SK-N-SH treated with all-trans-retinoic acid at 6 μM for 48 hours (cell line): ENCODE data around the gene ACOT13.
"Not testable (repeated sequence)": the region's sequence is repeated elsewhere in the genome, so short reads cannot be mapped to it uniquely, and the experiment has no call there.

Experiments used
- ATAC-seq: fragments of 200-7000 bp; cut with Tn5 transposase; 3 replicates; pipeline ENCODE4 v1.9.1; 2020; ENCODE audit warnings: mild to moderate bottlenecking, moderate library complexity
- ARNTL ChIP-seq: fragments of 450-650 bp; formaldehyde crosslinking; IDR thresholded peaks from 2 replicates; pipeline ENCODE4 v1.5.0; 2020; ENCODE audit warnings: low read depth, mild to moderate bottlenecking, moderate library complexity, borderline replicate concordance
- BACH2 ChIP-seq: fragments of 250-450 bp; sonication (Bioruptor Pico); IDR thresholded peaks from 2 replicates; pipeline ENCODE4 v1.9.0; 2021; ENCODE audit warnings: mild to moderate bottlenecking, borderline replicate concordance
- CSDC2 ChIP-seq: fragments of 250-450 bp; sonication (Bioruptor Pico); IDR thresholded peaks from 2 replicates; pipeline ENCODE4 v1.5.0; 2020; ENCODE audit warnings: mild to moderate bottlenecking, moderate library complexity
- ESRRG ChIP-seq: fragments of 250-450 bp; sonication (Bioruptor Pico); IDR thresholded peaks from 2 replicates; pipeline ENCODE4 v1.6.1; 2021; ENCODE audit warnings: mild to moderate bottlenecking
- GLIS3 ChIP-seq: fragments of 250-450 bp; sonication (Bioruptor Pico); IDR thresholded peaks from 2 replicates; pipeline ENCODE4 v1.5.0; 2020; ENCODE audit warnings: mild to moderate bottlenecking, moderate library complexity
- ISL1 ChIP-seq: fragments of 250-450 bp; sonication (Bioruptor Pico); IDR thresholded peaks from 2 replicates; pipeline ENCODE4 v2.1.2; 2022; ENCODE audit warnings: mild to moderate bottlenecking, moderate library complexity
- OSR1 ChIP-seq: fragments of 250-450 bp; sonication (Bioruptor Pico); IDR thresholded peaks from 2 replicates; pipeline ENCODE4 v1.8.0; 2022; ENCODE audit warnings: moderate library complexity, mild to moderate bottlenecking, inconsistent platforms
- PPARA ChIP-seq: fragments of 250-450 bp; sonication (Bioruptor Pico); IDR thresholded peaks from 2 replicates; pipeline ENCODE4 v1.5.0; 2020; ENCODE audit warnings: mild to moderate bottlenecking, borderline replicate concordance
- SNAI2 ChIP-seq: fragments of 250-450 bp; sonication (Bioruptor Pico); IDR thresholded peaks from 2 replicates; pipeline ENCODE4 v1.5.0; 2020; ENCODE audit warnings: mild to moderate bottlenecking, moderate library complexity
- TCF4 ChIP-seq: fragments of 250-450 bp; sonication (Bioruptor Pico); IDR thresholded peaks from 2 replicates; pipeline ENCODE4 v1.8.0; 2021; ENCODE audit warnings: mild to moderate bottlenecking, moderate library complexity, borderline replicate concordance
- TOX ChIP-seq: fragments of 250-450 bp; sonication (Bioruptor Pico); IDR thresholded peaks from 2 replicates; pipeline ENCODE4 v1.8.0; 2021; ENCODE audit warnings: mild to moderate bottlenecking, moderate library complexity, borderline replicate concordance
- ZC3H10 ChIP-seq: fragments of 250-450 bp; sonication (Bioruptor Pico); IDR thresholded peaks from 2 replicates; pipeline ENCODE4 v1.5.1; 2021; ENCODE audit warnings: mild to moderate bottlenecking, moderate library complexity
- ZFP3 ChIP-seq: fragments of 250-450 bp; sonication (Bioruptor Pico); IDR thresholded peaks from 2 replicates; pipeline ENCODE4 v1.5.0; 2020; ENCODE audit warnings: mild to moderate bottlenecking, moderate library complexity
- ZFP30 ChIP-seq: fragments of 450-650 bp; formaldehyde crosslinking; IDR thresholded peaks from 2 replicates; pipeline ENCODE4 v1.5.0; 2022; ENCODE audit warnings: mild to moderate bottlenecking, moderate library complexity
- ZNF565 ChIP-seq: fragments of 450-650 bp; formaldehyde crosslinking; conservative IDR thresholded peaks from 2 replicates; pipeline ENCODE4 v1.5.0; 2020; ENCODE audit warnings: low read depth, mild to moderate bottlenecking, moderate library complexity
- ZNF70 ChIP-seq: fragments of 450-650 bp; formaldehyde crosslinking; IDR thresholded peaks from 2 replicates; pipeline ENCODE4 v1.5.0; 2020; ENCODE audit warnings: mild to moderate bottlenecking, moderate library complexity
- ZNF8 ChIP-seq: fragments of 450-650 bp; formaldehyde crosslinking; IDR thresholded peaks from 2 replicates; pipeline ENCODE4 v1.5.0; 2020; ENCODE audit warnings: mild to moderate bottlenecking, moderate library complexity
- TF ChIP-seq, protein P1 (sequence below): fragments of 250-450 bp; sonication (Bioruptor Pico); IDR thresholded peaks from 2 replicates; pipeline ENCODE4 v1.5.1; 2020; ENCODE audit warnings: low read depth, mild to moderate bottlenecking, moderate library complexity
- TF ChIP-seq, protein P2 (sequence below): fragments of 250-450 bp; sonication (Bioruptor Pico); IDR thresholded peaks from 2 replicates; pipeline ENCODE4 v1.8.0; 2021; ENCODE audit warnings: low read depth, mild to moderate bottlenecking, moderate library complexity, borderline replicate concordance
- TF ChIP-seq, protein P3 (sequence below): fragments of 250-450 bp; sonication (Bioruptor Pico); IDR thresholded peaks from 2 replicates; pipeline ENCODE4 v1.5.1; 2021; ENCODE audit warnings: mild to moderate bottlenecking, moderate library complexity
- TF ChIP-seq, protein P4 (sequence below): fragments of 250-450 bp; sonication (Bioruptor Pico); IDR thresholded peaks from 2 replicates; pipeline ENCODE4 v1.8.0; 2020; ENCODE audit warnings: mild to moderate bottlenecking, moderate library complexity, borderline replicate concordance
- TF ChIP-seq, protein P5 (sequence below): fragments of 250-450 bp; sonication (Bioruptor Pico); IDR thresholded peaks from 2 replicates; pipeline ENCODE4 v1.5.0; 2020; ENCODE audit warnings: mild to moderate bottlenecking, moderate library complexity

ACOT13 gene

DNA sequence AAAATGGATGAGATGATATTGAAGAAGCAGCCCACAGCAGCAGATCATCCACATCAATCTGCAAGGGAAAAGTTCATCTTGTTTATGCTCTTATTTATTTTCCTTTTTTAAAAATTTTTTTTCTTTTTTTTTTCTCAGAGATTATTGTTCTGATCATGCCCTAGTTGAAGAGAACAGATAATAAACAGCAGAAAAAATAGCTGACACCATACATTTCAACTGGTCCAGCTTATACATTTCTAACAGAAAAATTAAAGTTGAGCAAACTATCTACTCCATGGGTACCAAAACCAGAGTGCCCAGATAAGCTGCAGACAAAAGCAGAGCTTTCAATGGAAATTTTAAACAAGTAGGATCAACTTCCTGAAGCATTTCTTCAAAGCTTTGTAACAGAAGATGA is 30.2 kb upstream of the ACOT13 start (continued):
- TF ChIP-seq OSR1 (no peak), ARNTL (CRISPR knock-in tag) (no peak), PPARA (CRISPR knock-in tag) (no peak), CSDC2 (CRISPR knock-in tag) (no peak), GLIS3 (CRISPR knock-in tag) (no peak), SNAI2 (CRISPR knock-in tag) (no peak), ISL1 (no peak), ZFP30 (no peak), BACH2 (no peak), ZFP3 (no peak), ZC3H10 (CRISPR knock-in tag) (no peak), TCF4 (no peak)
- TF ChIP-seq, protein P1, sequence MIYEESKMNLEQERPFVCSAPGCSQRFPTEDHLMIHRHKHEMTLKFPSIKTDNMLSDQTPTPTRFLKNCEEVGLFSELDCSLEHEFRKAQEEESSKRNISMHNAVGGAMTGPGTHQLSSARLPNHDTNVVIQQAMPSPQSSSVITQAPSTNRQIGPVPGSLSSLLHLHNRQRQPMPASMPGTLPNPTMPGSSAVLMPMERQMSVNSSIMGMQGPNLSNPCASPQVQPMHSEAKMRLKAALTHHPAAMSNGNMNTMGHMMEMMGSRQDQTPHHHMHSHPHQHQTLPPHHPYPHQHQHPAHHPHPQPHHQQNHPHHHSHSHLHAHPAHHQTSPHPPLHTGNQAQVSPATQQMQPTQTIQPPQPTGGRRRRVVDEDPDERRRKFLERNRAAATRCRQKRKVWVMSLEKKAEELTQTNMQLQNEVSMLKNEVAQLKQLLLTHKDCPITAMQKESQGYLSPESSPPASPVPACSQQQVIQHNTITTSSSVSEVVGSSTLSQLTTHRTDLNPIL (CRISPR knock-in tag), result no peak
- TF ChIP-seq, protein P2, sequence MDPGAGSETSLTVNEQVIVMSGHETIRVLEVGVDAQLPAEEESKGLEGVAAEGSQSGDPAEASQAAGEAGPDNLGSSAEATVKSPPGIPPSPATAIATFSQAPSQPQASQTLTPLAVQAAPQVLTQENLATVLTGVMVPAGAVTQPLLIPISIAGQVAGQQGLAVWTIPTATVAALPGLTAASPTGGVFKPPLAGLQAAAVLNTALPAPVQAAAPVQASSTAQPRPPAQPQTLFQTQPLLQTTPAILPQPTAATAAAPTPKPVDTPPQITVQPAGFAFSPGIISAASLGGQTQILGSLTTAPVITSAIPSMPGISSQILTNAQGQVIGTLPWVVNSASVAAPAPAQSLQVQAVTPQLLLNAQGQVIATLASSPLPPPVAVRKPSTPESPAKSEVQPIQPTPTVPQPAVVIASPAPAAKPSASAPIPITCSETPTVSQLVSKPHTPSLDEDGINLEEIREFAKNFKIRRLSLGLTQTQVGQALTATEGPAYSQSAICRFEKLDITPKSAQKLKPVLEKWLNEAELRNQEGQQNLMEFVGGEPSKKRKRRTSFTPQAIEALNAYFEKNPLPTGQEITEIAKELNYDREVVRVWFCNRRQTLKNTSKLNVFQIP (CRISPR knock-in tag), result no peak

DNA sequence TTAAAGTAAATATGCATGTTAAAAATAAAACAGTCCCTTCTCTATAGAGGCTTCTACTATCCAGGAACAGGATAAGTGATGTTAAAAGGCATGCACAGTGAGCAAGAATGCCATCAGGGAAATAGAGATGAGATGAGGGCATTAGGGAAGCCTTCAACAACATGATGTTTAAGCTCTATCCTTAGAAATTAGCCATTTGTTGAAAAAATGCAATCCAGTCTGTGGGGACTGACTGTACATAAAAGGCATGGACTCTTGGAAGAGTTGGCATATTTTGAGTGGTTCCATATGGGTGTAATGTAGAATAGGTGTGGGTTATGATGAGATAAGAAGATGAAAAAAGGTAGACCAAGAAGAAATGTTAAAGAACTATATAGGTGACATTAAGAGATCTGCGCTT is 26.7 kb upstream of the ACOT13 start:
- TF ChIP-seq ZNF70 (CRISPR knock-in tag) (no peak), BACH2 (no peak), GLIS3 (CRISPR knock-in tag) (no peak), ARNTL (CRISPR knock-in tag) (no peak), ZNF565 (CRISPR knock-in tag) (no peak), OSR1 (no peak), ZNF8 (CRISPR knock-in tag) (no peak), ZFP3 (no peak), ZFP30 (no peak), ESRRG (CRISPR knock-in tag) (no peak)
- TF ChIP-seq, protein P3, sequence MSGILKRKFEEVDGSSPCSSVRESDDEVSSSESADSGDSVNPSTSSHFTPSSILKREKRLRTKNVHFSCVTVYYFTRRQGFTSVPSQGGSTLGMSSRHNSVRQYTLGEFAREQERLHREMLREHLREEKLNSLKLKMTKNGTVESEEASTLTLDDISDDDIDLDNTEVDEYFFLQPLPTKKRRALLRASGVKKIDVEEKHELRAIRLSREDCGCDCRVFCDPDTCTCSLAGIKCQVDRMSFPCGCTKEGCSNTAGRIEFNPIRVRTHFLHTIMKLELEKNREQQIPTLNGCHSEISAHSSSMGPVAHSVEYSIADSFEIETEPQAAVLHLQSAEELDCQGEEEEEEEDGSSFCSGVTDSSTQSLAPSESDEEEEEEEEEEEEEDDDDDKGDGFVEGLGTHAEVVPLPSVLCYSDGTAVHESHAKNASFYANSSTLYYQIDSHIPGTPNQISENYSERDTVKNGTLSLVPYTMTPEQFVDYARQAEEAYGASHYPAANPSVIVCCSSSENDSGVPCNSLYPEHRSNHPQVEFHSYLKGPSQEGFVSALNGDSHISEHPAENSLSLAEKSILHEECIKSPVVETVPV (CRISPR knock-in tag), result no peak
- TF ChIP-seq, protein P1 (CRISPR knock-in tag), result no peak
- TF ChIP-seq, protein P4, sequence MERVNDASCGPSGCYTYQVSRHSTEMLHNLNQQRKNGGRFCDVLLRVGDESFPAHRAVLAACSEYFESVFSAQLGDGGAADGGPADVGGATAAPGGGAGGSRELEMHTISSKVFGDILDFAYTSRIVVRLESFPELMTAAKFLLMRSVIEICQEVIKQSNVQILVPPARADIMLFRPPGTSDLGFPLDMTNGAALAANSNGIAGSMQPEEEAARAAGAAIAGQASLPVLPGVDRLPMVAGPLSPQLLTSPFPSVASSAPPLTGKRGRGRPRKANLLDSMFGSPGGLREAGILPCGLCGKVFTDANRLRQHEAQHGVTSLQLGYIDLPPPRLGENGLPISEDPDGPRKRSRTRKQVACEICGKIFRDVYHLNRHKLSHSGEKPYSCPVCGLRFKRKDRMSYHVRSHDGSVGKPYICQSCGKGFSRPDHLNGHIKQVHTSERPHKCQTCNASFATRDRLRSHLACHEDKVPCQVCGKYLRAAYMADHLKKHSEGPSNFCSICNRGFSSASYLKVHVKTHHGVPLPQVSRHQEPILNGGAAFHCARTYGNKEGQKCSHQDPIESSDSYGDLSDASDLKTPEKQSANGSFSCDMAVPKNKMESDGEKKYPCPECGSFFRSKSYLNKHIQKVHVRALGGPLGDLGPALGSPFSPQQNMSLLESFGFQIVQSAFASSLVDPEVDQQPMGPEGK, result no peak
- no peak for ATAC-seq

DNA sequence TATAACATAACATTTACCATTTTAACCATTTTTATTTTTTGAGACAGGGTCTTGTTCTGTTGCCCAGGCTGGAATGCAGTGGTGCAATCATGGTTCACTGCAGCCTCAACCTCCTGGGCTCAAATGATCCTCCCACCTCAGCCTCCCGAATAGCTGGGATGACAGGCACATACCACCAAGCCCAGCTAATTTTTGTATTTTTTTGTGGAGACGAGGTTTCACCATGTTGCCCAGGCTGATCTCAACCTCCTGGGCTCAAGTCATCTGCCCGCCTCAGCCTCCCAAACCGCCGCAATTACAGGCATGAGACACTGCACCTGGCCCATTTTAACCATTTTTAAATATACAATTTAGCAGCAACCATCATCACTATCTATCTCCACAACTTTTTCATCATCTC is 26.2 kb upstream of the ACOT13 start:
- not testable (repeated sequence) for ATAC-seq

DNA sequence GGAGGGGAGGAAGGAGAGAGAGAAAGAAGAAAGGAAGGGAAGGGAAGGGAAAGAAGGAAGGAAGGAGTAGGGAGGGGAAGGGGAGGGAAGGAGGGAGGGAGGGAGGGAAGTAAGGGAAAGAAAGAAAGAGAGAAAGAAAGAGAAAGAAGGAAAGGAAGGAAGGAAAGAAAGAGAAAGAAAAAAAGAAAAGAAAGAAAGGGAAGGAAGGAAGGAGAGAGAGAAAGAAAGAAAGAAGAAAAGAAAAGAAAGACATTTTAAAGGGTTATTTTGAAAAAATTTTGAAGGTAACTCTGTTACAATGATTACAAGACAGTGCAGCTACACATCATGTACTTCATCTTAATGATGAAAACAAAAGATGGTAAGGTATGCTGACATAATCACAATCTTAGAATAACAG is 24.8 kb upstream of the ACOT13 start:
- no peak for ATAC-seq
- TF ChIP-seq BACH2 (no peak), ESRRG (CRISPR knock-in tag) (no peak), ZC3H10 (CRISPR knock-in tag) (no peak), ZFP30 (no peak), PPARA (CRISPR knock-in tag) (no peak), ZNF70 (CRISPR knock-in tag) (no peak), OSR1 (no peak), TOX (no peak), SNAI2 (CRISPR knock-in tag) (no peak), ZNF565 (CRISPR knock-in tag) (no peak), ARNTL (CRISPR knock-in tag) (no peak)
- TF ChIP-seq, protein P3 (CRISPR knock-in tag), result no peak
- TF ChIP-seq, protein P2 (CRISPR knock-in tag), result no peak
- TF ChIP-seq, protein P5, sequence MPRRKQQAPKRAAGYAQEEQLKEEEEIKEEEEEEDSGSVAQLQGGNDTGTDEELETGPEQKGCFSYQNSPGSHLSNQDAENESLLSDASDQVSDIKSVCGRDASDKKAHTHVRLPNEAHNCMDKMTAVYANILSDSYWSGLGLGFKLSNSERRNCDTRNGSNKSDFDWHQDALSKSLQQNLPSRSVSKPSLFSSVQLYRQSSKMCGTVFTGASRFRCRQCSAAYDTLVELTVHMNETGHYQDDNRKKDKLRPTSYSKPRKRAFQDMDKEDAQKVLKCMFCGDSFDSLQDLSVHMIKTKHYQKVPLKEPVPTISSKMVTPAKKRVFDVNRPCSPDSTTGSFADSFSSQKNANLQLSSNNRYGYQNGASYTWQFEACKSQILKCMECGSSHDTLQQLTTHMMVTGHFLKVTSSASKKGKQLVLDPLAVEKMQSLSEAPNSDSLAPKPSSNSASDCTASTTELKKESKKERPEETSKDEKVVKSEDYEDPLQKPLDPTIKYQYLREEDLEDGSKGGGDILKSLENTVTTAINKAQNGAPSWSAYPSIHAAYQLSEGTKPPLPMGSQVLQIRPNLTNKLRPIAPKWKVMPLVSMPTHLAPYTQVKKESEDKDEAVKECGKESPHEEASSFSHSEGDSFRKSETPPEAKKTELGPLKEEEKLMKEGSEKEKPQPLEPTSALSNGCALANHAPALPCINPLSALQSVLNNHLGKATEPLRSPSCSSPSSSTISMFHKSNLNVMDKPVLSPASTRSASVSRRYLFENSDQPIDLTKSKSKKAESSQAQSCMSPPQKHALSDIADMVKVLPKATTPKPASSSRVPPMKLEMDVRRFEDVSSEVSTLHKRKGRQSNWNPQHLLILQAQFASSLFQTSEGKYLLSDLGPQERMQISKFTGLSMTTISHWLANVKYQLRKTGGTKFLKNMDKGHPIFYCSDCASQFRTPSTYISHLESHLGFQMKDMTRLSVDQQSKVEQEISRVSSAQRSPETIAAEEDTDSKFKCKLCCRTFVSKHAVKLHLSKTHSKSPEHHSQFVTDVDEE (CRISPR knock-in tag), result no peak
